Chondrocyte (in vitro differentiated cells): Measurements from ENCODE around the gene ZCCHC24. TPM values are rescaled to one million over a fixed set of nuclear protein-coding genes. Genes with fewer than 3 reads are reported as not detected.

ENCODE experiments used
- DNase-seq: peaks from one replicate; pipeline ENCODE4 v3.0.0; 2021; ENCODE audit warnings: mixed read lengths, low spot score
- H3K27ac Mint-ChIP-seq: one replicate; pipeline ENCODE4 v1.8.0; 2021; ENCODE audit warnings: mild to moderate bottlenecking, moderate library complexity, mixed read lengths; ENCODE audit not compliant: unreplicated experiment
- H3K27me3 Mint-ChIP-seq: 2 replicates; pipeline ENCODE4 v1.8.0; 2021; ENCODE audit warnings: low read depth, mixed read lengths
- H3K36me3 Mint-ChIP-seq: 2 replicates; pipeline ENCODE4 v1.8.0; 2021; ENCODE audit warnings: low read depth, mixed read lengths
- H3K4me1 Mint-ChIP-seq: 2 replicates; pipeline ENCODE4 v1.8.0; 2021; ENCODE audit warnings: low read depth, mild to moderate bottlenecking, mixed read lengths
- H3K4me3 Mint-ChIP-seq: one replicate; pipeline ENCODE4 v1.8.0; 2021; ENCODE audit warnings: mild to moderate bottlenecking, moderate library complexity, mixed read lengths; ENCODE audit not compliant: unreplicated experiment
- H3K9me3 Mint-ChIP-seq: 2 replicates; pipeline ENCODE4 v1.8.0; 2021; ENCODE audit warnings: low read depth, mixed read lengths
- total RNA-seq: library from RNA; stranded (reverse); gene quantifications from 3 replicates; pipeline ENCODE4 v1.2.1, GENCODE V29; 2021
- TF ChIP-seq, protein P1 (sequence below): fragments of 200-600 bp; sonication (generic); IDR thresholded peaks from 2 replicates; pipeline ENCODE4 v1.5.0; 2021; ENCODE audit warnings: antibody characterized with exemption, mild to moderate bottlenecking, moderate library complexity

Gene ZCCHC24
- total RNA-seq, 1 donor from 2014 or later, result 45.1 TPM

DNA sequence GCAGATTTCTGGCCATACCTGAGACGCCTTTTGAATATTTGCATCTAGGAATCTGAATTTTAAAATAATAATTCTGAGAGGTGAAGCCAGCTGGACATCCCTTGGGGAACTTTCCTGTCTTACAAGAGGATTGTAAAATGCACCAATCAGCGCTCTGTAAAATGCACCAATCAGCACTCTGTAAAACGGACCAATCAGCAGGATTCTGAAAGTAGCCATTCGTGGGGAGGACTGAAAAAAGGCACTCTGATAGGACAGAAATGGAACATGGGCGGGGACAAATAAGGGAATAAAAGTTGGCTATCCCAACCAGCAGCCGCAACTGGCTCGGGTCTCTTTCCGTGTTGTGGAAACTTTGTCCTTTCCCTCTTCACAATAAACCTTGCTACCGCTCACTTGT lies 88.2 kb downstream of the ZCCHC24 start:
- H3K27me3 Mint-ChIP-seq, result no peaks in the 10 kb centered on the region
- no peak overlapping the region for H3K27ac Mint-ChIP-seq
- H3K36me3 Mint-ChIP-seq, result peaks cover 22% of the 10 kb centered on the region
- TF ChIP-seq, protein P1, sequence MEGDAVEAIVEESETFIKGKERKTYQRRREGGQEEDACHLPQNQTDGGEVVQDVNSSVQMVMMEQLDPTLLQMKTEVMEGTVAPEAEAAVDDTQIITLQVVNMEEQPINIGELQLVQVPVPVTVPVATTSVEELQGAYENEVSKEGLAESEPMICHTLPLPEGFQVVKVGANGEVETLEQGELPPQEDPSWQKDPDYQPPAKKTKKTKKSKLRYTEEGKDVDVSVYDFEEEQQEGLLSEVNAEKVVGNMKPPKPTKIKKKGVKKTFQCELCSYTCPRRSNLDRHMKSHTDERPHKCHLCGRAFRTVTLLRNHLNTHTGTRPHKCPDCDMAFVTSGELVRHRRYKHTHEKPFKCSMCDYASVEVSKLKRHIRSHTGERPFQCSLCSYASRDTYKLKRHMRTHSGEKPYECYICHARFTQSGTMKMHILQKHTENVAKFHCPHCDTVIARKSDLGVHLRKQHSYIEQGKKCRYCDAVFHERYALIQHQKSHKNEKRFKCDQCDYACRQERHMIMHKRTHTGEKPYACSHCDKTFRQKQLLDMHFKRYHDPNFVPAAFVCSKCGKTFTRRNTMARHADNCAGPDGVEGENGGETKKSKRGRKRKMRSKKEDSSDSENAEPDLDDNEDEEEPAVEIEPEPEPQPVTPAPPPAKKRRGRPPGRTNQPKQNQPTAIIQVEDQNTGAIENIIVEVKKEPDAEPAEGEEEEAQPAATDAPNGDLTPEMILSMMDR, result no peak
- no peak for DNase-seq
- no peaks in the 10 kb centered on the region for H3K4me1 Mint-ChIP-seq
- H3K9me3 Mint-ChIP-seq, result no peaks in the 10 kb centered on the region
- no peak overlapping the region for H3K4me3 Mint-ChIP-seq

- Mint-ChIP-seq H3K27me3 (no peaks in the 10 kb centered on the region), H3K36me3 (peaks cover 23% of the 10 kb centered on the region), H3K9me3 (no peaks in the 10 kb centered on the region), H3K4me1 (no peaks in the 10 kb centered on the region), H3K27ac (no peak overlapping the region), H3K4me3 (no peak overlapping the region)
- no peak for DNase-seq
- TF ChIP-seq, protein P1, result no peak
These were observed 89.3 kb downstream of the ZCCHC24 start for GRCh38 chr10:79356104-79356503.

- no peaks in the 10 kb centered on the region for H3K9me3 Mint-ChIP-seq
- H3K4me1 Mint-ChIP-seq, result no peaks in the 10 kb centered on the region
- peaks cover 26% of the 10 kb centered on the region for H3K36me3 Mint-ChIP-seq
- no peaks in the 10 kb centered on the region for H3K27me3 Mint-ChIP-seq
- no peak overlapping the region for H3K27ac Mint-ChIP-seq
- H3K4me3 Mint-ChIP-seq, result no peak overlapping the region
- TF ChIP-seq, protein P1, result no peak
- DNase-seq, result no peak
These were observed 89.9 kb downstream of the ZCCHC24 start for GRCh38 chr10:79355420-79356017.

DNA sequence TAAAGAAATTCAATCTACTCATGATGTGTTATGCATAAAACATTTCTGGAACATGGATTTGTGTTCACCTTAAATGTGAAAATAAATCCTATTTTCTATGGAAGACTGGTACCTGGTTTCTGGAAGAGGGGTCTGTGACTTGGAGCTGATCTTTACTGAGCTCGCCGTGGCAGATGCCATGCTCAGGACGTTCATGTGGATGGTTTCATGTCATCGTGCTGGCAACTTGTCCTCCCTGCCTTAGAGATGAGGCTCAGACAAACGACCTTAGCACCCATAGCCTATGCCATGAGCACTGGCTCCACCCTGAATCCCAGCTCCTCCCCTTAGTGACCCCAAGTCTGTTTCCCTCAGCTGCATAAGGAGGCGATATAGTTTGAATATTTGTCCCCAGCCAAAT lies 90.8 kb downstream of the ZCCHC24 start:
- Mint-ChIP-seq H3K27me3 (no peaks in the 10 kb centered on the region), H3K9me3 (no peaks in the 10 kb centered on the region), H3K4me3 (no peak overlapping the region), H3K36me3 (peaks cover 31% of the 10 kb centered on the region), H3K27ac (no peak overlapping the region), H3K4me1 (no peaks in the 10 kb centered on the region)
- TF ChIP-seq, protein P1, result no peak
- DNase-seq, result no peak

DNA sequence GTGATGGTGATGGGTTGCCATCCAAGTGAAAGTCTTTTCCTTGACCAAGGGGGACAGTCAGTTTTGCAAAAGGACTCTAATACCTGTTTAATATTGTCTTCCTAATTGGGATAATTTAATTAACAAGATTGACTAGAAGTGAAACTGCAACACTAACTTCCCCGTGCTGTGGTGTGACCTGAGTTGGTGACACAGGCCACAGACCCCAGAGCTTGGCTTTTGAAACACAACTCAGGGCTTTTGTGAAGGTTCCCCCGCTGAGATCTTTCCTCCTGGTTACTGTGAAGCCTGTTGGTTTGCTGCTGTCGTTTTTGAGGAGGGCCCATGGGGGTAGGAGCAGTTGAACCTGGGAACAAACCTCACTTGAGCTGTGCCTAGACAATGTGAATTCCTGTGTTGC lies 91.3 kb downstream of the ZCCHC24 start:
- H3K36me3 Mint-ChIP-seq, result peaks cover 33% of the 10 kb centered on the region
- TF ChIP-seq, protein P1, result no peak

More for the DNA sequence above, 91.3 kb downstream of the ZCCHC24 start:
- DNase-seq, result no peak
- H3K4me1 Mint-ChIP-seq, result peaks cover 2% of the 10 kb centered on the region
- H3K27ac Mint-ChIP-seq, result no peak overlapping the region
- no peaks in the 10 kb centered on the region for H3K27me3 Mint-ChIP-seq
- H3K9me3 Mint-ChIP-seq, result no peaks in the 10 kb centered on the region
- no peak overlapping the region for H3K4me3 Mint-ChIP-seq
